OCI-LY3 (cell line): Measurements from ENCODE around the gene CMIP.

Experiments used
- H2AFZ ChIP-seq: fragments of 200-600, 300-600 bp; shearing (Covaris generic); 2 replicates; pipeline ENCODE4 v1.6.0; 2014; ENCODE audit warnings: antibody characterized with exemption, low read depth, low read length
- H3K27ac ChIP-seq: fragments of 200-600, 300-600 bp; sonication (generic); 2 replicates; pipeline ENCODE4 v1.5.1; 2014; ENCODE audit warnings: mild to moderate bottlenecking, low read length, moderate library complexity, mixed read lengths
- H3K27me3 ChIP-seq: fragments of 200-600, 300-600 bp; sonication (generic); 2 replicates; pipeline ENCODE4 v1.6.1; 2014; ENCODE audit warnings: low read depth, low read length, mixed read lengths
- H3K36me3 ChIP-seq: fragments of 200-600, 300-600 bp; sonication (generic); replicated peaks from 2 replicates; pipeline ENCODE3; 2014; ENCODE audit warnings: low read depth, low read length, mixed read lengths
- H3K4me1 ChIP-seq: fragments of 300-600, 200-600 bp; sonication (generic); 2 replicates; pipeline ENCODE4 v1.6.1; 2014; ENCODE audit warnings: low read length, mixed read lengths
- H3K4me2 ChIP-seq: fragments of 200-600, 300-600 bp; sonication (generic); 2 replicates; pipeline ENCODE4 v1.6.1; 2014; ENCODE audit warnings: low read length, mixed read lengths
- H3K4me3 ChIP-seq: fragments of 300-600, 200-600 bp; sonication (generic); 2 replicates; pipeline ENCODE4 v1.5.1; 2014; ENCODE audit warnings: antibody characterized with exemption, mild to moderate bottlenecking, low read length, moderate library complexity
- H3K79me2 ChIP-seq: fragments of 300-600, 200-600 bp; shearing (Covaris generic); 2 replicates; pipeline ENCODE4 v1.6.1; 2014; ENCODE audit warnings: mild to moderate bottlenecking, low read length, mixed read lengths
- H3K9ac ChIP-seq: fragments of 300-600, 200-600 bp; shearing (Covaris generic); 2 replicates; pipeline ENCODE4 v1.6.0; 2014; ENCODE audit warnings: mild to moderate bottlenecking, low read length, moderate library complexity
- H3K9me3 ChIP-seq: fragments of 200-600, 300-600 bp; shearing (Covaris generic); 2 replicates; pipeline ENCODE4 v1.6.1; 2014; ENCODE audit warnings: low read length, mixed read lengths; ENCODE audit not compliant: insufficient read depth
- H4K20me1 ChIP-seq: fragments of 200-600, 300-600 bp; sonication (generic); 2 replicates; pipeline ENCODE4 v1.6.1; 2016; ENCODE audit warnings: low read length, mixed read lengths; ENCODE audit not compliant: insufficient read depth
- CTCF ChIP-seq: fragments of 200-600, 300-600 bp; sonication (generic); IDR thresholded peaks from 2 replicates; pipeline ENCODE4 v1.5.1; 2014; ENCODE audit warnings: antibody characterized with exemption, low read length, low read depth
- EZH2phosphoT487 ChIP-seq: fragments of 200-600 bp; shearing (Covaris generic); IDR thresholded peaks from 2 replicates; pipeline ENCODE4 v1.6.1; 2018; ENCODE audit warnings: antibody characterized with exemption, mixed run types, low read depth

The CMIP gene

GRCh38 chr16:81487301-81487720, 42.7 kb downstream of the CMIP start:
- H2AFZ ChIP-seq, result no peak overlapping the region
- peaks cover 30% of the 10 kb centered on the region for H3K4me1 ChIP-seq
- no peaks in the 10 kb centered on the region for H3K27me3 ChIP-seq
- no peaks in the 10 kb centered on the region for H3K9me3 ChIP-seq
- H3K4me3 ChIP-seq, result no peak overlapping the region
- H4K20me1 ChIP-seq, result peaks cover 60% of the 10 kb centered on the region
- peaks cover 10% of the 10 kb centered on the region for H3K36me3 ChIP-seq
- H3K4me2 ChIP-seq, result no peak overlapping the region
- no peak overlapping the region for H3K9ac ChIP-seq
- H3K27ac ChIP-seq, result no peak overlapping the region
- H3K79me2 ChIP-seq, result peaks cover 98% of the 10 kb centered on the region
- TF ChIP-seq CTCF, result no peak
- no peak for TF ChIP-seq EZH2phosphoT487

GRCh38 chr16:81488687-81489411, 44.2 kb downstream of the CMIP start:
- H3K9ac ChIP-seq, result no peak overlapping the region
- peaks cover 17% of the 10 kb centered on the region for H3K4me1 ChIP-seq
- H3K4me2 ChIP-seq, result no peak overlapping the region
- peaks cover 98% of the 10 kb centered on the region for H3K79me2 ChIP-seq
- no peak overlapping the region for H3K27ac ChIP-seq
- TF ChIP-seq EZH2phosphoT487 (no peak), CTCF (no peak)
- H3K36me3 ChIP-seq, result no peaks in the 10 kb centered on the region
- H3K4me3 ChIP-seq, result no peak overlapping the region
- peaks cover 76% of the 10 kb centered on the region for H4K20me1 ChIP-seq
- H2AFZ ChIP-seq, result no peak overlapping the region
- H3K27me3 ChIP-seq, result no peaks in the 10 kb centered on the region
- H3K9me3 ChIP-seq, result no peaks in the 10 kb centered on the region

GRCh38 chr16:81489547-81490267, 45.1 kb downstream of the CMIP start:
- H3K27me3 ChIP-seq, result no peaks in the 10 kb centered on the region
- H2AFZ ChIP-seq, result no peak overlapping the region
- TF ChIP-seq CTCF, result no peak
- no peak for TF ChIP-seq EZH2phosphoT487
- peaks cover 84% of the 10 kb centered on the region for H4K20me1 ChIP-seq
- no peaks in the 10 kb centered on the region for H3K9me3 ChIP-seq
- no peak overlapping the region for H3K4me3 ChIP-seq
- peaks cover 93% of the 10 kb centered on the region for H3K79me2 ChIP-seq
- no peaks in the 10 kb centered on the region for H3K36me3 ChIP-seq
- H3K4me2 ChIP-seq, result peak overlapping the region; percentile 24; the same call in 1 of the 2 replicates
- H3K27ac ChIP-seq, result no peak overlapping the region
- no peak overlapping the region for H3K9ac ChIP-seq
- peaks cover 17% of the 10 kb centered on the region for H3K4me1 ChIP-seq

- Histone ChIP-seq H4K20me1 (peaks cover 89% of the 10 kb centered on the region), H3K27ac (no peak overlapping the region)
- TF ChIP-seq CTCF (no peak), EZH2phosphoT487 (no peak)
Observed at GRCh38 chr16:81491541-81492188, 47.1 kb downstream of the CMIP start.

More at GRCh38 chr16:81491541-81492188, 47.1 kb downstream of the CMIP start:
- Histone ChIP-seq H3K4me3 (no peak overlapping the region), H3K79me2 (peaks cover 88% of the 10 kb centered on the region), H3K9me3 (no peaks in the 10 kb centered on the region), H3K36me3 (no peaks in the 10 kb centered on the region), H3K4me1 (peaks cover 17% of the 10 kb centered on the region), H3K27me3 (no peaks in the 10 kb centered on the region), H2AFZ (no peak overlapping the region), H3K4me2 (no peak overlapping the region), H3K9ac (no peak overlapping the region)
